H1 (cell line): ENCODE data around the gene CIAO2B. TPM values are rescaled to one million over a fixed set of nuclear protein-coding genes. Genes with fewer than 3 reads are reported as not detected.

Experiments
- FOSL1 ChIP-seq: IDR thresholded peaks from 2 replicates; pipeline ENCODE4 v1.6.1; 2011; ENCODE audit warnings: mild to moderate bottlenecking, low read depth, low read length, moderate library complexity; ENCODE audit not compliant: insufficient read depth
- POLR2AphosphoS5 ChIP-seq: IDR thresholded peaks from 2 replicates; pipeline ENCODE4 v1.6.1; 2011; ENCODE audit warnings: low read depth, low read length
- polyA plus RNA-seq, 7 experiments: library from polyadenylated mRNA; depleted of rRNA in 3 of 7; stranded (reverse) in 5 of 7; unstranded in 2 of 7; fragments of >200 nt in 5 of 7; fragments of 200-250 nt in 2 of 7; gene quantifications; 1 replicate in 5 of 7; 2 replicates in 1 of 7; 4 replicates in 1 of 7; pipeline versions ENCODE4 v1.2.1 to v1.2.3, GENCODE V29; 2011 to 2013; ENCODE audit warnings: missing spikeins in 2 of 7, mixed read lengths in 2 of 7
- total RNA-seq: library from RNA; stranded (reverse); fragmentation: NEBNext Ultra II Directional; extraction: Animal tissue kit (Norgen Biotek cat#: 25700); gene quantifications from 2 replicates; pipeline ENCODE4 v1.2.1, GENCODE V29; 2021

Gene CIAO2B
- total and polyA plus RNA-seq, 2 of the 8 experiments (the other 6 are each of a cell fraction or from before 2014, with no cell fraction given) = 65.6 to 248 TPM

- TF ChIP-seq POLR2AphosphoS5 (no peak), FOSL1 (no peak)
Observed at GRCh38 chr16:66891797-66892196, 42.4 kb downstream of the CIAO2B start (continued).
